PC-3 (cell line): Measurements from ENCODE around the gene POLD1. TPM values are rescaled to one million over a fixed set of nuclear protein-coding genes. Genes with fewer than 3 reads are reported as not detected.

Experiments used
- ATAC-seq: fragments of 200-7000 bp; cut with Tn5 transposase; 2 replicates; pipeline ENCODE4 v1.9.1; 2020; ENCODE audit warnings: mild to moderate bottlenecking, moderate library complexity
- BruUV-seq: library from RNA; stranded (reverse); fragments of 400-500 nt; replicated peaks from 2 replicates; lab custom pipeline; 2021; lab: Mats Ljungman, UMichigan
- CTCF ChIA-PET: fragments of 300-600 bp; sonication (Branson Sonifier 250); formaldehyde crosslinking; loops from one replicate; lab custom pipeline; 2022; ENCODE audit warnings: antibody characterized with exemption; lab: Charles Lee
- POLR2A ChIA-PET: fragments of 300-600 bp; sonication (Branson Sonifier 250); formaldehyde crosslinking; loops from one replicate; lab custom pipeline; 2022; ENCODE audit warnings: antibody characterized with exemption; ENCODE audit not compliant: unreplicated experiment; lab: Charles Lee
- DNase-seq: peaks from one replicate; pipeline ENCODE4 v3.0.0-alpha.2; 2015
- H2AFZ ChIP-seq: fragments of 300-600 bp; sonication (generic); 2 replicates; pipeline ENCODE4 v1.6.0; 2016; ENCODE audit warnings: antibody characterized with exemption, low read length
- H3F3A ChIP-seq: fragments of 300-600 bp; sonication (generic); one replicate; pipeline ENCODE4 v1.6.0; 2017; ENCODE audit warnings: antibody characterized with exemption, low read length, control low read depth, mild to moderate bottlenecking; ENCODE audit not compliant: unreplicated experiment
- H3K27ac ChIP-seq: fragments of 300-600 bp; sonication (generic); 2 replicates; pipeline ENCODE4 v1.5.1; 2016; ENCODE audit warnings: mild to moderate bottlenecking, low read length
- H3K27me3 ChIP-seq: fragments of 300-600 bp; sonication (generic); 2 replicates; pipeline ENCODE4 v1.6.1; 2016; ENCODE audit warnings: low read length, mixed read lengths
- H3K36me3 ChIP-seq: fragments of 300-600 bp; sonication (generic); 2 replicates; pipeline ENCODE4 v1.6.1; 2016; ENCODE audit warnings: low read depth, mixed run types, low read length, mixed read lengths
- H3K4me1 ChIP-seq: fragments of 300-600 bp; sonication (generic); 2 replicates; pipeline ENCODE4 v1.5.1; 2016; ENCODE audit warnings: low read length; ENCODE audit not compliant: insufficient read depth
- H3K4me2 ChIP-seq: fragments of 300-600 bp; sonication (generic); 2 replicates; pipeline ENCODE4 v1.6.0; 2016; ENCODE audit warnings: low read length
- H3K4me3 ChIP-seq: fragments of 300-600 bp; sonication (generic); 2 replicates; pipeline ENCODE4 v1.5.1; 2016; ENCODE audit warnings: mild to moderate bottlenecking, low read length, mixed read lengths
- H3K79me2 ChIP-seq: fragments of 300-600 bp; sonication (generic); 2 replicates; pipeline ENCODE4 v1.6.1; 2017; ENCODE audit warnings: low read length, mixed read lengths
- H3K9ac ChIP-seq: fragments of 300-600 bp; sonication (generic); 2 replicates; pipeline ENCODE4 v1.6.0; 2016; ENCODE audit warnings: mild to moderate bottlenecking, low read length
- H3K9me2 ChIP-seq: fragments of 300-600 bp; sonication (generic); replicated peaks from 2 replicates; pipeline ENCODE4 v1.6.1; 2016; ENCODE audit warnings: mixed run types, low read length, mixed read lengths
- H3K9me3 ChIP-seq: fragments of 300-600 bp; sonication (generic); 2 replicates; pipeline ENCODE4 v1.6.1; 2016; ENCODE audit warnings: low read length, mixed read lengths
- H4K20me1 ChIP-seq: fragments of 300-600 bp; sonication (generic); 2 replicates; pipeline ENCODE4 v1.6.1; 2016; ENCODE audit warnings: low read length, mixed read lengths
- CTCF ChIP-seq: fragments of 300-600 bp; sonication (generic); conservative IDR thresholded peaks from 2 replicates; pipeline ENCODE4 v1.5.1; 2017; ENCODE audit warnings: antibody characterized with exemption, low read depth, mild to moderate bottlenecking, low read length
- EZH2 ChIP-seq: fragments of 300-600 bp; sonication (generic); IDR thresholded peaks from one replicate; pipeline ENCODE4 v1.6.1; 2017; ENCODE audit warnings: antibody characterized with exemption, mild to moderate bottlenecking, low read length; ENCODE audit not compliant: unreplicated experiment
- EZH2phosphoT487 ChIP-seq: fragments of 300-600 bp; sonication (generic); IDR thresholded peaks from 2 replicates; pipeline ENCODE4 v1.6.1; 2018; ENCODE audit warnings: mild to moderate bottlenecking, antibody characterized with exemption, low read length, borderline replicate concordance
- intact Hi-C: fragments of 100-400 bp; cut with micrococcal nuclease; formaldehyde crosslinking; loops from 2 replicates; pipeline ENCODE4 v1.9.0; 2023
- total RNA-seq: library from RNA; depleted of rRNA; stranded (reverse); fragments of >200 nt; gene quantifications from 2 replicates; pipeline ENCODE4 v1.2.3, GENCODE V29; 2014

The POLD1 gene
- total RNA-seq, 1 experiment from 2014 or later = 165 TPM

DNA sequence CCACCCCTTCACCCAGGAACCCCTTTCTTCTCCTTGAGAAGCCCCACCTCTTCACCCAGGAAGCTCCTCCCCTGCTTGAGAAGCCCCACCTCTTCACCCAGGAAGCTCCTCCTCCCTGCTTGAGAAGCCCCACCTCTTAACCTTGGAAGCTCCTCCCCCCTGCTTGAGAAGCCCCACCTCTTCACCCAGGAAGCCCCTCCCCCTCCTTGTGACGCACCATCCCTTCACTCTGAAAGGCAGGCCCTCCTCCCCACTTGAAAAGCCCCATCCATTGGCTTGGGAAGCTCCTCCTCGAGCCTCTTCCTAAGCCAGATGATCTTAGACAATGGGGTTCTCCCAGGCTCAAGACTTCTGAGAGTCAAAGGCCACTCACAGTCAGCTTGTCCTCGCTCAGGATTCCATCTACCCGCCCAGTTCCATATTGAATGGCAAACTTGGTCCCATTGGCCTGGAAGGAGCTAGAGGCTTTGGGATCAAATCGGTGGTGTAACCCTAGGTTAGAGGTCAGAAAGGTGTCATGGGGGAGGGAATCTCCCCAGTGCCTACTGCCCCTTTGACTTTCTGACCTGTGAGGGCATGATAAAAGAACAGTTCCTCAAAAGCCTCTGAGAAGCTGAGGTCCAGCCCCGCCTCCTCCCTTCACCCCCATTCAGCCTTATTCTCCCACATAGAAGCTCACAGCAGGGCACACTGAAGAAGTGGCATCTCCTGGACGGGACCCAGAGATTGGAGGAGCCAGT lies 22.7 kb upstream of the POLD1 start:
- ChIA-PET CTCF (no interaction called here), POLR2A (no interaction called here)
- DNase-seq = no peak
- TF ChIP-seq CTCF (no peak), EZH2 (no peak), EZH2phosphoT487 (no peak)
- no peak overlapping the region for H3K4me2 ChIP-seq
- no peaks in the 10 kb centered on the region; the same call in 1 of the 2 replicates for H3K4me1 ChIP-seq
- H3K27me3 ChIP-seq = no peaks in the 10 kb centered on the region
- BruUV-seq = no TSS peak
- no peak overlapping the region for H3K4me3 ChIP-seq
- no peak for ATAC-seq
- no peak overlapping the region for H3K27ac ChIP-seq
- H3K9ac ChIP-seq = no peak overlapping the region
- intact Hi-C loops = no loop called here
- H3K9me3 ChIP-seq = no peaks in the 10 kb centered on the region
- H3K9me2 ChIP-seq = no peaks in the 10 kb centered on the region
- no peaks in the 10 kb centered on the region for H3K36me3 ChIP-seq
- no peaks in the 10 kb centered on the region for H3K79me2 ChIP-seq
- no peak overlapping the region for H2AFZ ChIP-seq
- no peaks in the 10 kb centered on the region for H4K20me1 ChIP-seq
- no peaks in the 10 kb centered on the region for H3F3A ChIP-seq

DNA sequence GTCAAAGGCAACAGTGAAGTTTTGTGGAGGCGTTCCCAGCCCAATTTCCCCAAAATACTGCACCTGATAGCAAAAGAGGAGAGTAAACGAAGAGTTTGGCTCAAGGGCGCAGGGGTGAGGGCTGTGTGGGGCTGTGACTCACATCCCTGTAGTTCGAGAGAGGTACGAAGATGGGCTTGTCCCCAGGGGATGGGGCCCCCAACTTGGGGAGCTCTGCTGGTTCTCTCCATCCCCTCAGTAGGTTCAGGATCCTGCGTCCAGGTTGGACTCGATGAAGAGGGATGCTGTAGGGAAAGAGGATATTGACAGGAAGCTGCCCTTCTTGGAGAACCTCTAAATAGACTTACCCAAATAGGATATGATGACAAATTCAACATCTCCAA lies 22.1 kb upstream of the POLD1 start:
- Histone ChIP-seq H3K4me1 (no peaks in the 10 kb centered on the region; the same call in 1 of the 2 replicates), H3K9ac (no peak overlapping the region), H3K4me2 (no peak overlapping the region), H3K79me2 (no peaks in the 10 kb centered on the region), H3F3A (no peaks in the 10 kb centered on the region), H3K27me3 (no peaks in the 10 kb centered on the region), H2AFZ (no peak overlapping the region), H3K27ac (no peak overlapping the region), H3K9me3 (no peaks in the 10 kb centered on the region), H3K4me3 (no peak overlapping the region), H4K20me1 (no peaks in the 10 kb centered on the region), H3K9me2 (no peaks in the 10 kb centered on the region), H3K36me3 (no peaks in the 10 kb centered on the region)
- no TSS peak for BruUV-seq
- ChIA-PET CTCF (no interaction called here), POLR2A (no interaction called here)
- intact Hi-C loops = no loop called here
- no peak for ATAC-seq
- no peak for DNase-seq
- TF ChIP-seq EZH2phosphoT487 (no peak), EZH2 (no peak), CTCF (no peak)

- H3K9ac ChIP-seq = no peak overlapping the region
- H2AFZ ChIP-seq = no peak overlapping the region
- H3K9me2 ChIP-seq = no peaks in the 10 kb centered on the region
- no peak for ATAC-seq
- H3K36me3 ChIP-seq = no peaks in the 10 kb centered on the region
- H3K27ac ChIP-seq = no peak overlapping the region
- BruUV-seq = no TSS peak
- no peaks in the 10 kb centered on the region for H3K9me3 ChIP-seq
- H3K4me2 ChIP-seq = no peak overlapping the region
- no peaks in the 10 kb centered on the region for H4K20me1 ChIP-seq
- ChIA-PET POLR2A (no interaction called here), CTCF (no interaction called here)
- H3K79me2 ChIP-seq = no peaks in the 10 kb centered on the region
- H3K4me3 ChIP-seq = no peak overlapping the region
- intact Hi-C loops = no loop called here
- no peaks in the 10 kb centered on the region for H3K27me3 ChIP-seq
- TF ChIP-seq EZH2 (no peak), EZH2phosphoT487 (no peak)
- H3K4me1 ChIP-seq = no peaks in the 10 kb centered on the region
- no peak for DNase-seq
- no peaks in the 10 kb centered on the region for H3F3A ChIP-seq
Observed at GRCh38 chr19:50362656-50363424, 21.3 kb upstream of the POLD1 start.
